WTC11 (cell line): ENCODE data around the gene PITPNC1. TPM values are rescaled to one million over a fixed set of nuclear protein-coding genes. Genes with fewer than 3 reads are reported as not detected.

ENCODE experiments used
- ATAC-seq: fragments of 200-7000 bp; cut with Tn5 transposase; 2 replicates; pipeline ENCODE4 v1.10.0; 2021; ENCODE audit warnings: mild to moderate bottlenecking, moderate library complexity
- CTCF ChIA-PET: fragments of 300-600 bp; sonication (Branson Sonifier 250); formaldehyde crosslinking; loops from one replicate; lab custom pipeline; 2021; ENCODE audit warnings: antibody characterized with exemption; lab: Charles Lee
- POLR2A ChIA-PET: fragments of 350-600 bp; sonication (Branson Sonifier 250); formaldehyde crosslinking; loops from one replicate; lab custom pipeline; 2021; ENCODE audit warnings: antibody characterized with exemption; lab: Charles Lee
- DNase-seq: peaks from one replicate; pipeline ENCODE4 v3.0.0; 2021; ENCODE audit warnings: low spot score
- H3K27ac Mint-ChIP-seq: 2 replicates; pipeline ENCODE4 v1.8.0; 2021; ENCODE audit warnings: mixed read lengths
- H3K27me3 Mint-ChIP-seq: 2 replicates; pipeline ENCODE4 v1.8.0; 2021; ENCODE audit warnings: low read depth, mild to moderate bottlenecking, moderate library complexity, mixed read lengths
- H3K36me3 Mint-ChIP-seq: 2 replicates; pipeline ENCODE4 v1.8.0; 2021; ENCODE audit warnings: mixed read lengths
- H3K4me1 Mint-ChIP-seq: 2 replicates; pipeline ENCODE4 v1.8.0; 2022; ENCODE audit warnings: mixed read lengths
- H3K4me3 Mint-ChIP-seq: 2 replicates; pipeline ENCODE4 v1.8.0; 2021; ENCODE audit warnings: mild to moderate bottlenecking, moderate library complexity, mixed read lengths
- H3K9me3 Mint-ChIP-seq: 2 replicates; pipeline ENCODE4 v1.8.0; 2021; ENCODE audit warnings: mixed read lengths
- FOXK1 ChIP-seq: sonication (generic); formaldehyde crosslinking; IDR thresholded peaks from 2 replicates; pipeline ENCODE4 v1.8.0; 2022; ENCODE audit warnings: mild to moderate bottlenecking, moderate library complexity, missing genetic modification reagents
- GABPB1 ChIP-seq: sonication (generic); formaldehyde crosslinking; IDR thresholded peaks from 2 replicates; pipeline ENCODE4 v1.8.1; 2023; ENCODE audit warnings: mild to moderate bottlenecking, missing genetic modification reagents
- GTF2I ChIP-seq: fragments of 250-450 bp; sonication (Bioruptor Pico); conservative IDR thresholded peaks from 2 replicates; pipeline ENCODE4 v1.4.0; 2021; ENCODE audit warnings: mild to moderate bottlenecking
- HMGA2 ChIP-seq: fragments of 250-450 bp; sonication (Bioruptor Pico); IDR thresholded peaks from 2 replicates; pipeline ENCODE4 v1.4.0; 2021; ENCODE audit warnings: mild to moderate bottlenecking, moderate library complexity
- PRRX2 ChIP-seq: fragments of 250-450 bp; sonication (Bioruptor Pico); IDR thresholded peaks from 2 replicates; pipeline ENCODE4 v1.8.0; 2021; ENCODE audit warnings: mild to moderate bottlenecking
- RELA ChIP-seq: sonication (generic); formaldehyde crosslinking; IDR thresholded peaks from 2 replicates; pipeline ENCODE4 v1.8.1; 2022; ENCODE audit warnings: missing genetic modification reagents, mild to moderate bottlenecking, borderline replicate concordance
- TCF7 ChIP-seq: sonication (generic); formaldehyde crosslinking; IDR thresholded peaks from 2 replicates; pipeline ENCODE4 v1.8.0; 2022; ENCODE audit warnings: mild to moderate bottlenecking, low read depth, missing genetic modification reagents, moderate library complexity
- TEAD4 ChIP-seq: sonication (generic); formaldehyde crosslinking; IDR thresholded peaks from 2 replicates; pipeline ENCODE4 v1.8.0; 2022; ENCODE audit warnings: mild to moderate bottlenecking, missing genetic modification reagents
- ZBTB21 ChIP-seq: sonication (generic); formaldehyde crosslinking; IDR thresholded peaks from 2 replicates; pipeline ENCODE4 v1.8.1; 2023; ENCODE audit warnings: mild to moderate bottlenecking, missing genetic modification reagents, borderline replicate concordance
- ZNF263 ChIP-seq: sonication (generic); formaldehyde crosslinking; IDR thresholded peaks from 2 replicates; pipeline ENCODE4 v1.8.1; 2022; ENCODE audit warnings: low read depth, mild to moderate bottlenecking, moderate library complexity, missing genetic modification reagents
- ZNF396 ChIP-seq: fragments of 250-450 bp; sonication (Bioruptor Pico); IDR thresholded peaks from 2 replicates; pipeline ENCODE4 v1.8.0; 2021; ENCODE audit warnings: mild to moderate bottlenecking, moderate library complexity, borderline replicate concordance
- ZNF416 ChIP-seq: fragments of 250-450 bp; sonication (Bioruptor Pico); IDR thresholded peaks from 2 replicates; pipeline ENCODE4 v1.9.0; 2021; ENCODE audit warnings: mild to moderate bottlenecking, inconsistent platforms
- total RNA-seq: library from RNA; stranded (reverse); gene quantifications from 3 replicates; pipeline ENCODE4 v1.2.3, GENCODE V29; 2021
- TF ChIP-seq, protein P1 (sequence below): sonication (generic); formaldehyde crosslinking; IDR thresholded peaks from 2 replicates; pipeline ENCODE4 v1.8.1; 2023; ENCODE audit warnings: mild to moderate bottlenecking, missing genetic modification reagents, borderline replicate concordance
- TF ChIP-seq, protein P2 (sequence below): sonication (generic); formaldehyde crosslinking; conservative IDR thresholded peaks from 2 replicates; pipeline ENCODE4 v1.8.1; 2023; ENCODE audit warnings: mild to moderate bottlenecking, low read depth, missing genetic modification reagents, moderate library complexity
- TF ChIP-seq, protein P3 (sequence below): sonication (generic); formaldehyde crosslinking; IDR thresholded peaks from 2 replicates; pipeline ENCODE4 v1.8.1; 2023; ENCODE audit warnings: mild to moderate bottlenecking, missing genetic modification reagents, moderate library complexity
- TF ChIP-seq, protein P4 (sequence below): fragments of 250-450 bp; sonication (Bioruptor Pico); IDR thresholded peaks from 2 replicates; pipeline ENCODE4 v1.9.0; 2021; ENCODE audit warnings: mild to moderate bottlenecking, borderline replicate concordance
- TF ChIP-seq, protein P5 (sequence below): fragments of 250-450 bp; sonication (Bioruptor Pico); IDR thresholded peaks from 2 replicates; pipeline ENCODE4 v1.8.0; 2021; ENCODE audit warnings: mild to moderate bottlenecking
- TF ChIP-seq, protein P6 (sequence below): sonication (generic); formaldehyde crosslinking; IDR thresholded peaks from 2 replicates; pipeline ENCODE4 v1.8.1; 2022; ENCODE audit warnings: low read depth, mild to moderate bottlenecking, moderate library complexity, missing genetic modification reagents, borderline replicate concordance
- TF ChIP-seq, protein P7 (sequence below): sonication (generic); formaldehyde crosslinking; IDR thresholded peaks from 2 replicates; pipeline ENCODE4 v1.8.1; 2023; ENCODE audit warnings: mild to moderate bottlenecking, missing genetic modification reagents

The PITPNC1 gene
- total RNA-seq, 1 experiment from 2014 or later, result 39.8 TPM

DNA sequence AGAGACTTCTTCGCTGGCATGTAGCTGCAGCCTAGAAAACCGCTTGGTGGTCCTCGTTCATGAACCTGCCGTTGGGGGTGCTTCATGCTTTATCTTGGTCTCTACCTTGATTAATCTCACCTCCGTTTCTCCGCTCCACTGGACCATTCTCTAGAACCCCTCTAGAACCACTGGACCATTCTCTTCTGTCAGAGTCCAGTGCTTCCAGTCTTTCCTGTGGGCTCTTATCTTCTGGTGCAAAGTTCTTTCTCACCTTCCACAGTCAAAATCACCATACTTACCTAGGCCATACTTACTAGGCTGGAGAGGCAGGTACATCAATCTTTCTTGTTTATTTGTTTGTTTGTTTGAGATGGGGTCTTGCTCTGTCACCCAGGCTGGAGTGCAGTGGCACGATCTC, 71.4 kb downstream of the PITPNC1 start (continued):
- TF ChIP-seq, protein P1, sequence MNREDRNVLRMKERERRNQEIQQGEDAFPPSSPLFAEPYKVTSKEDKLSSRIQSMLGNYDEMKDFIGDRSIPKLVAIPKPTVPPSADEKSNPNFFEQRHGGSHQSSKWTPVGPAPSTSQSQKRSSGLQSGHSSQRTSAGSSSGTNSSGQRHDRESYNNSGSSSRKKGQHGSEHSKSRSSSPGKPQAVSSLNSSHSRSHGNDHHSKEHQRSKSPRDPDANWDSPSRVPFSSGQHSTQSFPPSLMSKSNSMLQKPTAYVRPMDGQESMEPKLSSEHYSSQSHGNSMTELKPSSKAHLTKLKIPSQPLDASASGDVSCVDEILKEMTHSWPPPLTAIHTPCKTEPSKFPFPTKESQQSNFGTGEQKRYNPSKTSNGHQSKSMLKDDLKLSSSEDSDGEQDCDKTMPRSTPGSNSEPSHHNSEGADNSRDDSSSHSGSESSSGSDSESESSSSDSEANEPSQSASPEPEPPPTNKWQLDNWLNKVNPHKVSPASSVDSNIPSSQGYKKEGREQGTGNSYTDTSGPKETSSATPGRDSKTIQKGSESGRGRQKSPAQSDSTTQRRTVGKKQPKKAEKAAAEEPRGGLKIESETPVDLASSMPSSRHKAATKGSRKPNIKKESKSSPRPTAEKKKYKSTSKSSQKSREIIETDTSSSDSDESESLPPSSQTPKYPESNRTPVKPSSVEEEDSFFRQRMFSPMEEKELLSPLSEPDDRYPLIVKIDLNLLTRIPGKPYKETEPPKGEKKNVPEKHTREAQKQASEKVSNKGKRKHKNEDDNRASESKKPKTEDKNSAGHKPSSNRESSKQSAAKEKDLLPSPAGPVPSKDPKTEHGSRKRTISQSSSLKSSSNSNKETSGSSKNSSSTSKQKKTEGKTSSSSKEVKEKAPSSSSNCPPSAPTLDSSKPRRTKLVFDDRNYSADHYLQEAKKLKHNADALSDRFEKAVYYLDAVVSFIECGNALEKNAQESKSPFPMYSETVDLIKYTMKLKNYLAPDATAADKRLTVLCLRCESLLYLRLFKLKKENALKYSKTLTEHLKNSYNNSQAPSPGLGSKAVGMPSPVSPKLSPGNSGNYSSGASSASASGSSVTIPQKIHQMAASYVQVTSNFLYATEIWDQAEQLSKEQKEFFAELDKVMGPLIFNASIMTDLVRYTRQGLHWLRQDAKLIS (CRISPR knock-in tag), result no peak
- TF ChIP-seq HMGA2 (CRISPR knock-in tag) (no peak), GTF2I (CRISPR knock-in tag) (no peak), TCF7 (CRISPR knock-in tag) (no peak)
- TF ChIP-seq, protein P2, sequence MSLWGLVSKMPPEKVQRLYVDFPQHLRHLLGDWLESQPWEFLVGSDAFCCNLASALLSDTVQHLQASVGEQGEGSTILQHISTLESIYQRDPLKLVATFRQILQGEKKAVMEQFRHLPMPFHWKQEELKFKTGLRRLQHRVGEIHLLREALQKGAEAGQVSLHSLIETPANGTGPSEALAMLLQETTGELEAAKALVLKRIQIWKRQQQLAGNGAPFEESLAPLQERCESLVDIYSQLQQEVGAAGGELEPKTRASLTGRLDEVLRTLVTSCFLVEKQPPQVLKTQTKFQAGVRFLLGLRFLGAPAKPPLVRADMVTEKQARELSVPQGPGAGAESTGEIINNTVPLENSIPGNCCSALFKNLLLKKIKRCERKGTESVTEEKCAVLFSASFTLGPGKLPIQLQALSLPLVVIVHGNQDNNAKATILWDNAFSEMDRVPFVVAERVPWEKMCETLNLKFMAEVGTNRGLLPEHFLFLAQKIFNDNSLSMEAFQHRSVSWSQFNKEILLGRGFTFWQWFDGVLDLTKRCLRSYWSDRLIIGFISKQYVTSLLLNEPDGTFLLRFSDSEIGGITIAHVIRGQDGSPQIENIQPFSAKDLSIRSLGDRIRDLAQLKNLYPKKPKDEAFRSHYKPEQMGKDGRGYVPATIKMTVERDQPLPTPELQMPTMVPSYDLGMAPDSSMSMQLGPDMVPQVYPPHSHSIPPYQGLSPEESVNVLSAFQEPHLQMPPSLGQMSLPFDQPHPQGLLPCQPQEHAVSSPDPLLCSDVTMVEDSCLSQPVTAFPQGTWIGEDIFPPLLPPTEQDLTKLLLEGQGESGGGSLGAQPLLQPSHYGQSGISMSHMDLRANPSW (CRISPR knock-in tag), result no peak
- TF ChIP-seq, all 79 proteins: peak for 0

DNA sequence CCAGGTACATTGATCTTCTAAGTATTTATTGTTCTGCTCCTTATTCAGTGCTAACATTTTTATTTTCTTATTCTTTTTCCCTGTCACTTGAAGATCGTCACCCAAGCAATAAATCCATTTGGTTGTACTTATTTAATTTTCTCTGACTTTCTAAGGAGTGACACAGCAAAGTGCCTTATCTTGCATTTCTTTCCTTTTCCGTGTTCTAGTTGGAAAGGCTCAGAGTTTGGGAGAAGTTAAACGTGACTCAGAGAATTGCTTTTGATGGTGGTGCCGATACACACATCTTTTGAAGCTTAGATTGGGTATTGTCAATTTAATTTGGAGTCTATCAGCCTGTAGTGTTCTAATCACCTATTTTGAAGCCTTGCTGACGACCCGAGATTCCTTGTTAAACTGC, 72.0 kb downstream of the PITPNC1 start:
- ChIA-PET CTCF (interaction anchor here (1.1 kb wide), 1 partner anchor 26 kb away, joined by 3 read pairs; no protein-coding TSS in a partner anchor), POLR2A (no interaction called here)
- no peak for ATAC-seq
- H3K27me3 Mint-ChIP-seq, result no peaks in the 10 kb centered on the region
- no peaks in the 10 kb centered on the region for H3K36me3 Mint-ChIP-seq
- H3K27ac Mint-ChIP-seq, result peak overlapping the region; percentile 39
- peaks cover 37% of the 10 kb centered on the region for H3K4me1 Mint-ChIP-seq
- no peak for DNase-seq
- no peaks in the 10 kb centered on the region for H3K9me3 Mint-ChIP-seq
- no peak overlapping the region for H3K4me3 Mint-ChIP-seq
- TF ChIP-seq RELA (CRISPR knock-in tag) (no peak), ZNF263 (CRISPR knock-in tag) (no peak), PRRX2 (no peak), ZBTB21 (CRISPR knock-in tag) (no peak), GABPB1 (no peak), FOXK1 (CRISPR knock-in tag) (no peak), ZNF396 (CRISPR knock-in tag) (no peak), ZNF416 (CRISPR knock-in tag) (no peak), TEAD4 (CRISPR knock-in tag) (no peak)
- TF ChIP-seq, protein P3, sequence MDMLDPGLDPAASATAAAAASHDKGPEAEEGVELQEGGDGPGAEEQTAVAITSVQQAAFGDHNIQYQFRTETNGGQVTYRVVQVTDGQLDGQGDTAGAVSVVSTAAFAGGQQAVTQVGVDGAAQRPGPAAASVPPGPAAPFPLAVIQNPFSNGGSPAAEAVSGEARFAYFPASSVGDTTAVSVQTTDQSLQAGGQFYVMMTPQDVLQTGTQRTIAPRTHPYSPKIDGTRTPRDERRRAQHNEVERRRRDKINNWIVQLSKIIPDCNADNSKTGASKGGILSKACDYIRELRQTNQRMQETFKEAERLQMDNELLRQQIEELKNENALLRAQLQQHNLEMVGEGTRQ, result no peak
- TF ChIP-seq, protein P4, sequence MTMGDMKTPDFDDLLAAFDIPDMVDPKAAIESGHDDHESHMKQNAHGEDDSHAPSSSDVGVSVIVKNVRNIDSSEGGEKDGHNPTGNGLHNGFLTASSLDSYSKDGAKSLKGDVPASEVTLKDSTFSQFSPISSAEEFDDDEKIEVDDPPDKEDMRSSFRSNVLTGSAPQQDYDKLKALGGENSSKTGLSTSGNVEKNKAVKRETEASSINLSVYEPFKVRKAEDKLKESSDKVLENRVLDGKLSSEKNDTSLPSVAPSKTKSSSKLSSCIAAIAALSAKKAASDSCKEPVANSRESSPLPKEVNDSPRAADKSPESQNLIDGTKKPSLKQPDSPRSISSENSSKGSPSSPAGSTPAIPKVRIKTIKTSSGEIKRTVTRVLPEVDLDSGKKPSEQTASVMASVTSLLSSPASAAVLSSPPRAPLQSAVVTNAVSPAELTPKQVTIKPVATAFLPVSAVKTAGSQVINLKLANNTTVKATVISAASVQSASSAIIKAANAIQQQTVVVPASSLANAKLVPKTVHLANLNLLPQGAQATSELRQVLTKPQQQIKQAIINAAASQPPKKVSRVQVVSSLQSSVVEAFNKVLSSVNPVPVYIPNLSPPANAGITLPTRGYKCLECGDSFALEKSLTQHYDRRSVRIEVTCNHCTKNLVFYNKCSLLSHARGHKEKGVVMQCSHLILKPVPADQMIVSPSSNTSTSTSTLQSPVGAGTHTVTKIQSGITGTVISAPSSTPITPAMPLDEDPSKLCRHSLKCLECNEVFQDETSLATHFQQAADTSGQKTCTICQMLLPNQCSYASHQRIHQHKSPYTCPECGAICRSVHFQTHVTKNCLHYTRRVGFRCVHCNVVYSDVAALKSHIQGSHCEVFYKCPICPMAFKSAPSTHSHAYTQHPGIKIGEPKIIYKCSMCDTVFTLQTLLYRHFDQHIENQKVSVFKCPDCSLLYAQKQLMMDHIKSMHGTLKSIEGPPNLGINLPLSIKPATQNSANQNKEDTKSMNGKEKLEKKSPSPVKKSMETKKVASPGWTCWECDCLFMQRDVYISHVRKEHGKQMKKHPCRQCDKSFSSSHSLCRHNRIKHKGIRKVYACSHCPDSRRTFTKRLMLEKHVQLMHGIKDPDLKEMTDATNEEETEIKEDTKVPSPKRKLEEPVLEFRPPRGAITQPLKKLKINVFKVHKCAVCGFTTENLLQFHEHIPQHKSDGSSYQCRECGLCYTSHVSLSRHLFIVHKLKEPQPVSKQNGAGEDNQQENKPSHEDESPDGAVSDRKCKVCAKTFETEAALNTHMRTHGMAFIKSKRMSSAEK (CRISPR knock-in tag), result no peak
- TF ChIP-seq, protein P5, sequence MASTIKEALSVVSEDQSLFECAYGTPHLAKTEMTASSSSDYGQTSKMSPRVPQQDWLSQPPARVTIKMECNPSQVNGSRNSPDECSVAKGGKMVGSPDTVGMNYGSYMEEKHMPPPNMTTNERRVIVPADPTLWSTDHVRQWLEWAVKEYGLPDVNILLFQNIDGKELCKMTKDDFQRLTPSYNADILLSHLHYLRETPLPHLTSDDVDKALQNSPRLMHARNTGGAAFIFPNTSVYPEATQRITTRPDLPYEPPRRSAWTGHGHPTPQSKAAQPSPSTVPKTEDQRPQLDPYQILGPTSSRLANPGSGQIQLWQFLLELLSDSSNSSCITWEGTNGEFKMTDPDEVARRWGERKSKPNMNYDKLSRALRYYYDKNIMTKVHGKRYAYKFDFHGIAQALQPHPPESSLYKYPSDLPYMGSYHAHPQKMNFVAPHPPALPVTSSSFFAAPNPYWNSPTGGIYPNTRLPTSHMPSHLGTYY, result no peak
- TF ChIP-seq, protein P6, sequence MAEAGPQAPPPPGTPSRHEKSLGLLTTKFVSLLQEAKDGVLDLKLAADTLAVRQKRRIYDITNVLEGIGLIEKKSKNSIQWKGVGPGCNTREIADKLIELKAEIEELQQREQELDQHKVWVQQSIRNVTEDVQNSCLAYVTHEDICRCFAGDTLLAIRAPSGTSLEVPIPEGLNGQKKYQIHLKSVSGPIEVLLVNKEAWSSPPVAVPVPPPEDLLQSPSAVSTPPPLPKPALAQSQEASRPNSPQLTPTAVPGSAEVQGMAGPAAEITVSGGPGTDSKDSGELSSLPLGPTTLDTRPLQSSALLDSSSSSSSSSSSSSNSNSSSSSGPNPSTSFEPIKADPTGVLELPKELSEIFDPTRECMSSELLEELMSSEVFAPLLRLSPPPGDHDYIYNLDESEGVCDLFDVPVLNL (CRISPR knock-in tag), result no peak
- TF ChIP-seq, protein P7, sequence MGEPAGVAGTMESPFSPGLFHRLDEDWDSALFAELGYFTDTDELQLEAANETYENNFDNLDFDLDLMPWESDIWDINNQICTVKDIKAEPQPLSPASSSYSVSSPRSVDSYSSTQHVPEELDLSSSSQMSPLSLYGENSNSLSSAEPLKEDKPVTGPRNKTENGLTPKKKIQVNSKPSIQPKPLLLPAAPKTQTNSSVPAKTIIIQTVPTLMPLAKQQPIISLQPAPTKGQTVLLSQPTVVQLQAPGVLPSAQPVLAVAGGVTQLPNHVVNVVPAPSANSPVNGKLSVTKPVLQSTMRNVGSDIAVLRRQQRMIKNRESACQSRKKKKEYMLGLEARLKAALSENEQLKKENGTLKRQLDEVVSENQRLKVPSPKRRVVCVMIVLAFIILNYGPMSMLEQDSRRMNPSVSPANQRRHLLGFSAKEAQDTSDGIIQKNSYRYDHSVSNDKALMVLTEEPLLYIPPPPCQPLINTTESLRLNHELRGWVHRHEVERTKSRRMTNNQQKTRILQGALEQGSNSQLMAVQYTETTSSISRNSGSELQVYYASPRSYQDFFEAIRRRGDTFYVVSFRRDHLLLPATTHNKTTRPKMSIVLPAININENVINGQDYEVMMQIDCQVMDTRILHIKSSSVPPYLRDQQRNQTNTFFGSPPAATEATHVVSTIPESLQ, result no peak
